Pancreas (tissue), 10 donors: Measurements from ENCODE around the gene YBX2. TPM values are rescaled to one million over a fixed set of nuclear protein-coding genes. Genes with fewer than 3 reads are reported as not detected.
A peak's percentile ranks its signal among the peaks of the same experiment; 100 is the strongest.
"Not testable (repeated sequence)": the region's sequence is repeated elsewhere in the genome, so short reads cannot be mapped to it uniquely, and the experiment has no call there.

Source experiments
- ATAC-seq, 4 donors: fragments of 200-7000 bp; cut with Tn5 transposase; one replicate each; pipeline versions ENCODE4 v1.8.0 to v1.9.1; 2020; ENCODE audit warnings: mild to moderate bottlenecking in 4 of 4, moderate library complexity in 4 of 4
- DNase-seq, 6 donors: peaks; one replicate each; pipeline ENCODE4 v3.0.0-alpha.2; 2020
- FAIRE-seq: peaks from 2 replicates; lab custom pipeline; 2012; peaks lifted over from hg19 to GRCh38; lab: Jason Lieb, UNC
- H3K27ac ChIP-seq, 4 donors: fragments of 200-600 bp; sonication (generic); 1 replicate in 3 of 4; 2 replicates in 1 of 4; pipeline versions ENCODE4 v1.5.0 to v1.8.0; 2020
- H3K27me3 ChIP-seq, 4 donors: fragments of 200-600 bp; one replicate each; pipeline ENCODE4 v1.8.0; 2021
- H3K36me3 ChIP-seq, 3 donors: fragments of 200-600 bp; sonication (generic) in 1 of 3; one replicate each; pipeline versions ENCODE4 v1.5.0 to v1.8.0; 2020 to 2021
- H3K4me1 ChIP-seq, 3 donors: fragments of 200-600 bp; one replicate each; pipeline ENCODE4 v1.8.0; 2021
- H3K4me3 ChIP-seq, 4 donors: fragments of 200-600 bp; sonication (generic) in 2 of 4; one replicate each; pipeline versions ENCODE4 v1.5.0 to v1.8.0; 2020 to 2021
- H3K9me3 ChIP-seq, 4 donors: fragments of 200-600 bp; one replicate each; pipeline ENCODE4 v1.8.0; 2021
- CTCF ChIP-seq, 4 donors: fragments of 200-600 bp; sonication (generic) in 3 of 4; IDR thresholded peaks; one replicate each; pipeline versions ENCODE4 v1.5.0 to v1.8.0; 2021; ENCODE audit warnings: antibody characterized with exemption in 4 of 4
- WGBS, 2 donors: extraction: QIAGEN DNeasy Blood & Tissue Kit; methylation state at CpG; one replicate each; pipeline ENCODE4 v1.1.7; 2013; 5-methylcytosine and 5-hydroxymethylcytosine counted together
- intact Hi-C, 3 donors: fragments of 100-400 bp; cut with DNase I; formaldehyde crosslinking; loops; one replicate each; pipeline versions ENCODE4 v1.11.1 to v1.14.2; 2022
- polyA plus RNA-seq, 2 donors: library from polyadenylated mRNA; stranded (reverse); fragments of 200-250 nt; gene quantifications; one replicate each; pipeline ENCODE4 v1.2.3, GENCODE V29; 2013
- total RNA-seq, 6 donors: library from RNA; stranded (reverse); fragmentation: NEBNext Ultra II Directional in 4 of 6; extraction: Animal tissue kit (Norgen Biotek cat#: 25700) in 4 of 6; gene quantifications; one replicate each; pipeline versions ENCODE4 v1.2.1 to v1.2.4, GENCODE V29; 2021 to 2023
- donor health status: healthy with polysubstance abuse.
- donor health status: DM: no; HTN: no; CAD: no; lungs with moderate emphysema.
- donor health status: DM: no; HTN: no; CAD: no.
- donor health status: control.
- donor health status: control.
- donor health status: Bipolar disorder and iron deficiency.
- donor health status: DM: yes; HTN: yes; CAD: no.
- donor health status: DM: no; HTN: no; CAD: no.
- donor health status: DM: no; HTN: no; CAD: no.
- donor health status: DM: yes; HTN: yes; CAD: no.

YBX2 gene
- total RNA-seq: under 1 TPM; 0.12 to 0.59 (median 0.29) TPM
- polyA plus RNA-seq: 1 to 10 TPM; 1.2 TPM

GRCh38 chr17:7294614-7295153, at the start of gene YBX2:
YBX2 (minus strand) TSS chr17:7294639; CDS start chr17:7294500, 139 bp downstream.
- WGBS, 2 donors: 1 to 3% methylated on average over 32 to 57 of the region's 57 CpGs
- H3K4me3 ChIP-seq: peak within 1 kb of the TSS in 2 of 4 donors; percentile 26 to 42
- H3K9me3 ChIP-seq: no peaks in the 10 kb centered on the region
- intact Hi-C loops: loop anchor here in 1 of 3 donors (10.0 kb wide), 1 partner anchor 250 kb away; the partner anchor contains the start of gene SLC16A11
- no peaks in the 10 kb centered on the region for H3K27me3 ChIP-seq
- no peak for FAIRE-seq
- TF ChIP-seq CTCF (IDR thresholded peaks at IDR 0.05): no peak
- peaks cover 0 to 18% (median 13%) of the 10 kb centered on the region in 3 donors for H3K4me1 ChIP-seq
- DNase-seq: peak; percentile 79 to 90 (median 85)
- peak; percentile 77 to 84 (median 82) for ATAC-seq
- H3K36me3 ChIP-seq: no peaks in the 10 kb centered on the region
- H3K27ac ChIP-seq: no peak within 1 kb of the TSS

- no peak for ATAC-seq
- Histone ChIP-seq H3K4me3 (no peak overlapping the region), H3K27me3 (no peaks in the 10 kb centered on the region), H3K27ac (no peak overlapping the region), H3K4me1 (no peaks in the 10 kb centered on the region), H3K9me3 (no peaks in the 10 kb centered on the region), H3K36me3 (no peaks in the 10 kb centered on the region)
- no peak for TF ChIP-seq CTCF (IDR thresholded peaks at IDR 0.05)
- intact Hi-C loops: no loop called here
- DNase-seq: no peak
- FAIRE-seq: no peak
- WGBS, 2 donors: 38 to 51% methylated on average over 15 of the region's 15 CpGs
Measured at GRCh38 chr17:7343250-7343649, 48.8 kb upstream of the YBX2 start.

- H3K4me3 ChIP-seq: no peak overlapping the region
- FAIRE-seq (no peak), ATAC-seq (no peak), DNase-seq (no peak)
- no peaks in the 10 kb centered on the region for H3K4me1 ChIP-seq
- intact Hi-C loops: no loop called here
- no peak for TF ChIP-seq CTCF (IDR thresholded peaks at IDR 0.05)
- no peak overlapping the region for H3K27ac ChIP-seq
- H3K27me3 ChIP-seq: no peaks in the 10 kb centered on the region
- no peaks in the 10 kb centered on the region for H3K9me3 ChIP-seq
- no peaks in the 10 kb centered on the region for H3K36me3 ChIP-seq
- 73 to 84% methylated on average over 11 to 13 of the region's 13 CpGs for WGBS, 2 donors
Measured at GRCh38 chr17:7341842-7342241, 47.4 kb upstream of the YBX2 start.

GRCh38 chr17:7340179-7340578, 45.7 kb upstream of the YBX2 start:
- Histone ChIP-seq H3K27me3 (no peaks in the 10 kb centered on the region), H3K36me3 (no peaks in the 10 kb centered on the region), H3K27ac (no peak overlapping the region), H3K4me3 (no peak overlapping the region), H3K4me1 (no peaks in the 10 kb centered on the region), H3K9me3 (no peaks in the 10 kb centered on the region)
- FAIRE-seq (no peak), DNase-seq (no peak), ATAC-seq (no peak)
- intact Hi-C loops: no loop called here
- WGBS, 2 donors: 36 to 43% methylated on average over 2 of the region's 2 CpGs
- TF ChIP-seq CTCF (IDR thresholded peaks at IDR 0.05): no peak

- 67 to 81% methylated on average over 7 of the region's 7 CpGs for WGBS, 2 donors
- H3K27ac ChIP-seq, H3K36me3 ChIP-seq, H3K27me3 ChIP-seq, intact Hi-C loops, H3K9me3 ChIP-seq, ATAC-seq, FAIRE-seq, DNase-seq, H3K4me1 ChIP-seq: not testable (repeated sequence)
- peak overlapping the region in 1 of 4 donors; percentile 12 for H3K4me3 ChIP-seq
Measured at GRCh38 chr17:7337600-7337999, 43.2 kb upstream of the YBX2 start.
